Measurements from ENCODE around the gene KIAA0232. TPM values are rescaled to one million over a fixed set of nuclear protein-coding genes. Genes with fewer than 3 reads are reported as not detected.
A peak's percentile ranks its signal among the peaks of the same experiment; 100 is the strongest.

Gene KIAA0232
- total and polyA plus RNA-seq, 9 of the 15 experiments (the other 6 are each of a cell fraction or from before 2014, with no cell fraction given): 3.5 to 17.4 (median 13.0) TPM

- Histone ChIP-seq H3K9me1 (ENCODE audit: control insufficient read depth, insufficient read depth, low read length) (no peaks in the 10 kb centered on the region), H3K9me3 (replicated peaks; ENCODE audit: control insufficient read depth, insufficient read depth, low read depth, low read length) (no peaks in the 10 kb centered on the region), H3K4me1 (replicated peaks in 1 of 2; ENCODE audit: control insufficient read depth in 2 of 2, insufficient read depth in 2 of 2, low read length in 2 of 2) (peaks cover 19 to 26% of the 10 kb centered on the region in 2 experiments), H2AFZ (ENCODE audit: low read depth, low read length) (no peak overlapping the region), H3K4me3 (no peak overlapping the region), H3K36me3 (ENCODE audit: control insufficient read depth, insufficient read depth, low read length) (no peaks in the 10 kb centered on the region), H3K27ac (ENCODE audit: extremely low read depth, low read depth, low read length) (no peak overlapping the region), H3K27me3 (ENCODE audit: control insufficient read depth in 2 of 2, insufficient read depth in 2 of 2, low read length in 2 of 2) (0 out of 5 replicates have a peak, but pooled peaks cover 0 to 8% of the 10 kb centered on the region in 2 experiments), H3K9ac (ENCODE audit: insufficient read depth in 1 of 2, low read depth in 2 of 2, low read length in 2 of 2) (no peak overlapping the region), H3K79me2 (ENCODE audit: control insufficient read depth, insufficient read depth, low read length) (no peaks in the 10 kb centered on the region), H3K4me2 (ENCODE audit: insufficient read depth, low read length) (no peak overlapping the region), H4K20me1 (replicated peaks; ENCODE audit: control insufficient read depth, insufficient read depth, low read length) (no peaks in the 10 kb centered on the region)
- 62% methylated on average over 6 of the region's 6 CpGs for WGBS (ENCODE audit: insufficient coverage, low coverage, missing lambda C conversion rate)
- FAIRE-seq (no peak), ATAC-seq (no peak), DNase-seq (ENCODE audit: extremely low read depth in 1 of 4, low spot score in 3 of 4) (no peak)
- CTCF ChIA-PET (ENCODE audit: low intra/inter-chr PET ratio): no interaction called here
- POLR2A ChIA-PET: interaction anchor here (1.8 to 3.3 kb wide), 2 partner anchors 9 to 14 kb away, joined by 6 to 30 read pairs; partner anchors contain the start of gene KIAA0232
- BruUV-seq (replicated peaks): no TSS peak
- intact Hi-C loops (cut with micrococcal nuclease): no loop called here
- in situ Hi-C loops (cut with MboI): loop anchor here (5.0 kb wide), 1 partner anchor 45 kb away; no protein-coding TSS in a partner anchor
- TF ChIP-seq ZFP1 (CRISPR knock-in tag; IDR thresholded peaks at IDR 0.05): no peak
- no peak for TF ChIP-seq HNRNPLL (IDR thresholded peaks at IDR 0.05; ENCODE audit: low read depth, low read length, poor library complexity, severe bottlenecking)
- 0 out of 2 replicates have a peak, but pooled peaks have one; percentile 46 for TF ChIP-seq ZNF134 (CRISPR knock-in tag; conservative IDR thresholded peaks at IDR 0.05)
- no peak for TF ChIP-seq ZNF12 (CRISPR knock-in tag; IDR thresholded peaks at IDR 0.05)
- no peak for TF ChIP-seq CHCHD3 (CRISPR knock-in tag; IDR thresholded peaks at IDR 0.05)
Observed at GRCh38 chr4:6767386-6767747, 15.2 kb upstream of the KIAA0232 start.

Measured in K562 (cell line).